GM18502 (cell line): Measurements from ENCODE around the gene CAMSAP1.

Experiments
- ATAC-seq: cut with Tn5 transposase; IDR thresholded peaks from one replicate; pipeline ENCODE4 v1.9.1; 2021; ENCODE audit warnings: mild to moderate bottlenecking; ENCODE audit not compliant: unreplicated experiment, poor library complexity

Gene CAMSAP1

DNA sequence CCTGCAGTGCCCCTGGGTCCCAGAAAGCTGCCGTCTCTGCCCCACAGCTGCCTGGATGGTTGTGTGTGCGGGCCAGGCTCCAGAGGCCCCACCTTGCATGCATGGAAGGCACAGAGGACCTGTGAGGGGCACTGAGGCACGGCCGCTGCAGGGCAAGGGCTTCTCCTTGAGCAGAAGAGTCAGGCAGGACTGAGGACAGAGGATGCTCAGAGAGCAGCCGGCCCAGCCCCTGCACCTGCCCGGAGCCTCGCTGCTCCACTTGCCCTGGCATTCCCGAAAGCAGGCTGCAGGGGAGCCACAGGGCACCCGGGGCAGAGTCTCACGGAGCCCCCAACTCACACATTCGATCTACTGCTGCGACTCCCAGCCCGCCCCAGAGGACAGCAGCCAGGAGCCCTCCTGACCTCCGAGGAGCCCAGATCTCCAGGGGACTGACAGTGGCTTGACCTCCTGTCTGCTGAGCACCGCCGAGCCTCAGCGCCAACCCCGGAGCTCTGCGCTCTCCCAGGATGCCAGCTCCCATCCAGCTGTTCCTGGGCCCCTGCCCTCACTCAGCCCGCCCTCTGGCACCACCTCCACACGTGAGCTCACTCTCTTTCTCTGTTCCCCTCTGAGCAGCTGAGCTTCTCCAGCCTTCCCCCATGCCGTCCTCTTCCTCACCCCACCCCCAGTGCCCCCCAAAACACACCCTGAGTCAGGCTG, 110.4 kb downstream of the CAMSAP1 start:
- no peak for ATAC-seq

DNA sequence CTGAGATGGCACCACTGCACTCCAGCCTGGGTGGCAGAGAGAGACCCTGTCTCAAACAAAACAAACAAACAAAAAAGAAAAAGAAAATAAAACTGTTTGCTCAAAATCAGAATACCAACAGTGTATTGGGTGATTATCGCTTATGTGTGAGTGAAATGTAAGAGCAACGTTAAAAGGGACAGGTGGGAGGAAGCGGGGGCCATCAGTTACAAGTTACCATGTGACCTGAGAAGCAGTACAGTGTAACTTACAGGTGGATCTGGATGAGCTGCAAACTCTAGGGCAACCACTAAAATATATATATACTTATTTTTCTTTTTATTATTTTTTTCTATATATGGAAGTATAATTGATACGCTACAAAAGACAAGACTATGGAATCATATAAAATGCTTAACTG, 112.0 kb downstream of the CAMSAP1 start:
- no peak for ATAC-seq

DNA sequence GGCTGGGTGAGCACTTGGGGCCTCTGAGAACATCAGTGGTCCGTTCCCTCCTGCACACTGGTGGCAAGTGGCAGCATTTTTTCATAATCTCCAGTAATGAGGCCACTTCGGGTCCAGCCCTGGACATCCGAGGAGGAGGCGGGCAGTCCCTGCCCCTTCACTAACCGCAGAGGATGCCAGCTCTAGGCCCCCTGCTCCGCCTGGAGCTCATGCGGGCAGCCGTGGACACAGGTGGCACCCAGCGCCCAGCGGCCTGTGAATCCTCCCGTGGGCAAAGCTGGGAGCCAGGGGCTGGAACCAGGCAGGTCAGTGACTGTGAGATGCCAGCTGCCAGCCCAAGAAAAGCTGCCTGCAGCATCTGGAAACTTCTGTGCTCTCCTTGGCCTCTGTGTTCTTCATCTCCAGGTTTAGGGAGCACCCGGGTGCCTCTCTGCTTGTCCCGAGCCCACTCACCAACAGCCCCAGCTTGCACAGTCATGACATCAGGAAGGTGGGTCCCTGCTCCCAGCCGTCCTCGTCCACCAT, 112.9 kb downstream of the CAMSAP1 start:
- no peak for ATAC-seq

DNA sequence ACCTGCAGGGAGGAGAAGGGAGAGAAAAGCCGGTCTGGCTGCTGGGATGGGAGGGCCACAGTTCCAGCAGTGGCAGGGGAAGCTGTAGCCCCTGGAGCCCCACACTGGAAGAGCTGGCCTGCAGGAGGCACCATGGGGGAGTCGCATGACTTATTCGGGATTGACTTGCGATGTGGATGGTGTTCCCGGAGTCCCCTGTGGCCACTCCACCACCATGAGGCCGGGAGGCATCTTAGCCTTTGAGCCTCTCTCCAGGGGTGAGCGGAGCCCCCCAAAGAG, 113.3 kb downstream of the CAMSAP1 start:
- ATAC-seq: no peak

DNA sequence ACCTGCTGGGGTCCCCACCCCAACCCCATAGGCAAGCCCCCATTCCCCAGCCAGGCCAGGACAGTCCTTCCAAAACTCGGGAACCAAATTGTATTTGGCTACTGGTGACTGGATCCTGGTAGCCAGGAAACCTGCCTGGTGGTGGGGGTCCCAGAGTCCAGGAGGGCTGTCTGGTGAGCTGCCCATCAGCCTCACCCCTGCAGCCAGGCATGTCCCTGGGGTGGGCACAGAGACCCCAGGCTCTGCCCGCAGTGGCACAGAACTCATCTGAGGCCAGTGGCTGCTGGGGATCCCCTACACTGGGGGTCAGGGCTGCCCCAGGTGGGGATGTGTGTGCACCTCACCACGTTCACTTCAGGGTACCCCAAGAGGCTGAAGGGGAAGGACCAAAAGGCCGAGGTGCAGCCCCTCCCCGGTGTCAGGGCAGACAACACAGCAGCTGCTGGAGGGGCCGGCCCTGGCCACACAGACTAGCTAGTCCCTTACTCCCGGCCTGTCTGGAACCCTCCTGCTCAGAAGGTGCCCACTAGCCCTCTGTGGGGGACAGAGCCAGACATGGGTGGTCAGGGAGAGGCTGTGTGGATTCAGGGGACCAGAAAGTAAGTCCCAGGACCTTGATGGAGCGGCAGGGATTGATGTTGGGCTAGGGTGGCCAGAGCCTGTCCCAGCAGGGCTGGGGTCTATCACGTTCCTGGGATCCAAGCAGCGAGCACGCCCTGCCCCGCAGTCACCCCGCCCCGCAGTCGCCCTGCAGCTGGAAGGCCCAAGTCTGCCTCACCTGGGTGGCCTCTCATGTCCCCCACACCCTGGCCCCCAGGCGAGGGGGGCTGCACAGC, 113.9 kb downstream of the CAMSAP1 start:
- no peak for ATAC-seq

DNA sequence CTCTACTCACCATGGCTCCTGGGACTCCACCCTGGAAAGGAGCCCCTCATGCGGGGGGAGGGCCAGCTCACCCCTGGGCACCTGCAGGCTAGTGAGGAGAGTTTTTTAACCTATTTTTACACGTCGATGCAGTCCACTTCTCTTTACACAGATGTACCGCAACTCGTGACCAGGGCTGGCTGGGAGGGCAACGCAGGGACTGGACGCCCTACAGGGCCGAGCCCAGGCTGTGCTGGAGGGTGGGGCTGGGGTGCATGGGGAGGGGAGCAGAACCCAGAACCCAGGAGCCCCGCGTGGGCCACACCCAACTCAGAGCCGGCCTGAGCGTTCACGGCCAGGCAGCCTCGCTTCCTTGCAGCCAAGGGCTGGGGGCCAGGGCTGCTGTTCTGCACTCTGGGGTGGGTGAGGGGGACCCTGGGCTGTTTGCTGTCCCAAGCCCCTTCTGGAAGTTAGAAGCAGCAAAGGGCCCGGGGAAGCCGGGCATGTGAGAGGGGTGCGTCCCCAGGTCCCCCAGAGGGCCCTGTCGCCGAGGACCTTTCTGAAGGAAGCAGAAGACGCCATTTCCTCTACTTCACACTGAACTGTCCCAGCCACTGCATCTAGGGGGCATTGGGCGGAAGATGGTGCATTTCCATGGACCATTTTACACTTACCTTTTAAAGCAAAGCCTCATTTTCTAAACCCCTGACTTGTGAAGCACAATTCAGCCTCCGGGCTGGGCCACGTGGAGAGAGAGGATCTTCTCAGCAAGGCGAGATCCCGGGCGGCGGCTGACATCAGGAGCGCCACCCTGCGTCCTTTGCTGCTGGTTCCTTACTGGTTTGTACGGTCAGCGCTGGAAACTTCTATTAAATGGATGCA, 114.8 kb downstream of the CAMSAP1 start:
- ATAC-seq: no peak

DNA sequence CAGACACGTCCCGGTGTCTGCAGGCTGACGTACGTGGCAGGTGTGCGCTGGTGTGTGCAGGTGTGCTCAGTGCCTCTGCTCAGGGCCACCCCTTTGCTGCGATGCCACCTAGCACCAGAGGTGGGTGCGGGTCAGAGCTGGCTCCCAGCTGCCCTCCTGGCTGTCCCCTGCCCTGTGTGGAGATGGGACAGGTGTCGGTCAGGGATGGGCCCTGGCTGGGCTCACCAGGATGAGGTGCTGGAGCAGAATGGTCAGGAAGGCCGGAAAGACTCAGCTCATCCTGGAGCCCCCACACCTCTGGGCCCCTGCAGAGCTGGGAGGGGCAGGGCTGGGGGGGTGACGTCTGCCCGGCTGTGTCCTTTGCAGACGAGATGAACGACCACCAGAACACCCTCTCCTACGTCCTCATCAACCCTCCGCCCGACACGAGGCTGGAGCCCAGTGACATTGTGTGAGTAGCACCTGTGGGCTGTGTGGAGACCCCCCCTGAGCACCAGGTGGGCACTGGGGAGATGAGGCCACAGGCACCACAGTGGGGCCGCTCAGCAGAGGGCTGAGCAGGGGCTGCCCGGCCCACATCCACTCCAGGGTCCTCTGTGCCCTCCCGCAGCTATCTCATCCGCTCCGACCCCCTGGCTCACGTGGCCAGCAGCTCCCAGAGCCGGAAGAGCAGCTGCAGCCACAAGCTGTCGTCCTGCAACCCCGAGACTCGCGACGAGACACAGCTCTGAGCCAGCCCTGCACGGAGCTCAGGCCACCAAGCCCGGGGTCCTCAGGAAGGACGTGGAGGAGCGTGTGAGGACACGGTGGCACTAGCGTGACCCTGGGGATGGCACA, 115.7 kb downstream of the CAMSAP1 start:
- no peak for ATAC-seq

DNA sequence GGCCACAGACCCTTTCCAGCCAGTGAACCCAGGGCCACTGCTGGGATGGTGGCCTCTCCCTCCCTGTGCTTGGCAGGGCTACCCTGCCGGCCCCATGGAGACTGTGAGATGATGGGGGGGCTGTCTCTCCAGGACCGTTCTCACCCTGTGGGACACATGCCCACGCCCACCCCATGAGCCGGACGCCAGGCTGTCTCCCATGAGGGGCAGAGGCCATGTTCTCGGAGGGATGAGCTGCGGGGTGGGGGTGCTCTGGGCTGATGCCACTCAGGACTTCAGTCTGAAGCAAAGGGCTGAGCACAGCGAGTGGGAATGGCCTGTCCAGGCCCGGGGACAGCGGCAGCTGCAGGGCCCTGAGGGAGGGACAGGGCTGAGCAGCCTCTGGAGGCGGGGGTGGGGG, 116.5 kb downstream of the CAMSAP1 start:
- ATAC-seq: no peak

DNA sequence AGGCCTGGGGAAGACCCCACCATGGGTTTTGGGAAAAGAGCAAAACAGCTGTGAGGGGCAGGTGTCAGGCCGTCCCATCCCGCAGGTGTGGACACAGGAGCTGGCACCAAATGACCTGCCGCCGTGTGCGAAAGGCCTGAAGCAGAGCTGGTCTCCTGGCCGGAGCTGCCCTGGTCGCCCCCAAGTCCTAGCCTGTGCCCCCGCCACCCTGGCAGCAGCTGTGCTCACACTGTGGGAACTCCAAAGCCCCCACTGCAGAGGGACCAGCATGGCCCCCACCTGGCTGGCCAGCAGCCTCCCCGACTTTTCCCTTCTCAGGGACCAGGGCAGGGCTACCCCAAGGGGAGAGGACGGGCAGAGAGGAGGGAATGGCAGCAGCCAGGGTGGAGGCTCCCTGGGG, 117.0 kb downstream of the CAMSAP1 start:
- ATAC-seq: no peak

DNA sequence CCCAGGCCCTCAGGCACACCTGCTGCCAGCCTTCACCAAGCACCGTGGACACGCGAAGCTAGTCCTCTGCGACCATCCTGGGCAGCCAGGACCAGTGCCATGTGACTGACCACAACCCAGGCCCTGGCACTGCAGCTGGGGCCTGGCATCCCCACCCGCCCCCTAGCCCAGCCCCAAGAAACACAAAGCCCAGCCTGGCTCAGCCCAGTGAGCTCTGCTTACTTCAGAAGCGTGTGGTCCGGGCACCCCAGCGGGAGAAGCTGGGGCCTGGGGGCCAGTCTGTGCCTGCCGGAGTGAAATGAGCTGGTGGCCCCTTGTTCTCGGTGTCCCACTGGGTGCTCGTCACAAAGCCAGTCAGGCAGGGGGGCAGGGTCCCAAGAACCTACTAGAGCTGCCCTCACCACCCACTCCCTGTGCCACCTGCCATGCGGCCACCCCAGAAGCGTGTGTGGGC, 117.5 kb downstream of the CAMSAP1 start:
- no peak for ATAC-seq

DNA sequence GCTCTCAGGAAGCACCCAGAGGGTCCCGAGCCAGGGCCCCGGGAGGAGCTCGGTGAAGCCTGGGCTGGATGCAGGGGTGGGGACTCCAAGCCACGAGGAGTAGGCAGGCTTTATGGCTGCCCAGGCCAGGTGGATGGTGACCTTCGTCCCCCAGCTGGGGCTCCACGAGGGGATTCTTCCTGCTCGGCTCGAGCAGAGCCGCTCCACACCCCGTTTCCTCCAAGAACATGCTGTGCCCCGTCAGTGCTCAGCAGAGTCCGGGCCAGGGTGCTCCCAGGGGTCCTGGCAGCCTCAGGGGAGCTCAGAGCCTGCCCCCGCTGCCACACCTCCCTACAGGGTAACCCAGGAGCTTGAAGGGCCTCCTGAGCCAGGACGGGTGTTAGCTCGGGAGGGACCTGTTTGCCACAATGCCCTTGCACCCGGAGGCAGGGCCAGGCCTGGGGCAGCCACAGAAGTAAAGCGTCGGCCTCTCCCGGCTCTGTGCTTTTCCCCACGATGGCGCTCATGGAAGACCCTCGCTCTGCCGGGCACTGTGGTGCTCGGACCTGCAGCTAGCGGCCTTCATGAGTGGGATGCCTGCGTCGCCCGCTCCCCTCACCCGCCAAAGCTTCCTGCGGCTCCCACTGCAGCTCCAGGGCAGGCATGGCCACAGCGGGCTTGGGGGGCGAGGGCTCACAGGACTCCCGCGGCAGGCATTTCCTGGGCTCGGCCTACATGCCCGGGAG, 118.6 kb downstream of the CAMSAP1 start:
- ATAC-seq: no peak

DNA sequence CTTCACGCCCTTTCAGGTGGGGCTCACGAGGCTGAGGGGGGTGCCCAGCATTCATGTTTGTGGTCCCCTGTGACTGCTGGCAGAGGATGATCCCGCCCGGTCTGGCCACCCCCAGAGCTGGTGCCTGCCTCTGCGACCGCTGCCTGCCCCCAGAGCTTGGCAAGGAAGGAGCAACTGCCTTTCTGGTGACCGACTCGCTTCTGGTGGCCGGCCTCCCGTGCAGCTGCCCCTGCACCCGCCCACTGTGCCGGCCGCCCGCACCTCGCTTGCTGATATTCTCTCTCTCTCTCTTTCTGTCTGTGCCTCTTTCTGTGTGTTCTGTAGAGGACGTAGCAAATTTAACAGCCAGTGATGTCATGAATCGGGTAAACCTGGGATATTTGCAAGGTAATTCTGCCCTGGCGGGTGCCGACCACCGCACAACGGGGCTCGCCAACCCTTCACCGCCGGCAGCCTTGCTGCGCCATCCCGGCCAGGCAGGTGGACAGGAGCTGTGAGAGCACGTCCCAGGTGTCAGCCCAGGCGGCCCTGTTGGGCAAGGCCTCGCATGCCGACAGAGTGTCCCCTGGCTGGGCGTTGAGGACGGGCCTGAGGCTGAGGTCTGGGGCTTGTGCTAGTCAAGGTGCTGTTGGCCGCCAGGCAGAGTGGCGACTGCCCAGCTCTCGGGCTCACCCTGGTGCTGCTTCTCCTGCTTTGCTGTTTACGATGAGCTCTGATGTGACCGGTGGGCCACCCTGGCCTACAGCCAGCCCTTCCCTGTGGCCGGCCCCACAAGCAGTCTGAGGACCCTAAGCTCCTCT, 119.4 kb downstream of the CAMSAP1 start:
- ATAC-seq: no peak

DNA sequence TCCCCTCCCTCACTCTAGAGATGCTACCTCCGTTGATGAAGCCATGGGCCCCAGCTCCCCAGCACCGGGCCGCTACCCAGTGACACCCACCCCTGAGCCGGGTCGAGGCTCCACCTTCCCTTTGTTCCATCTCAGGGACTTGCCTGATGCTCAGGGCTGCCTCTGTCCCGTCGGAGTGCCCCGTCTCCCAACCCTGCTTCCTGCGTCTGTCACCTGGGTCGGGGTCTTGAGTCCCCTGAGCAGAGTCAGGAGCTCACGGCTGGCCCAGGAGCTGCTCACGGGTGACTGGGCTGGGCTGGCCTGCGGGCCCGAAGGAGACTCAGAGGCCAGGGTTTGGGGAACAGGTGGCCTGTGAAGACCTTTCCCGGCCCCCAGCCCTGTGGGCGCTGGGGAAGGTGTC, 120.0 kb downstream of the CAMSAP1 start:
- no peak for ATAC-seq

DNA sequence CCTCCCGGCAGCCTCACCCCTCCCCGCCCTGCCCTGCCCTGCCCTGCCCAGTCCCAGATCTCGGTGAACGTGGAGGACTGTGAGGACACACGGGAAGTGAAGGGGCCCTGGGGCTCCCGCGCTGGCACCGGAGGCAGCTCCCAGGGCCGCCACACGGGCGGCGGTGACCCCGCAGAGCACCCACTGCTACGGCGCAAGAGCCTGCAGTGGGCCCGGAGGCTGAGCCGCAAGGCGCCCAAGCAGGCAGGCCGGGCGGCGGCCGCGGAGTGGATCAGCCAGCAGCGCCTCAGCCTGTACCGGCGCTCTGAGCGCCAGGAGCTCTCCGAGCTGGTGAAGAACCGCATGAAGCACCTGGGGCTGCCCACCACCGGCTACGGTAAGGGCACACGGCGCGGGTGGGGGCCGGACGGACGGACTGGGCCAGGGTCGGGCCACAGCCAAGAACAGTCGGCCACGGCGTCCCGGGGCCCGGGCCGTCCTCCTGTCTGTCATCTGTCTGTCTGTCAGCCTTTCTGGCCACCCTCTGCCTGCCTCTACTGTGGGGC, 121.1 kb downstream of the CAMSAP1 start:
- ATAC-seq: no peak

DNA sequence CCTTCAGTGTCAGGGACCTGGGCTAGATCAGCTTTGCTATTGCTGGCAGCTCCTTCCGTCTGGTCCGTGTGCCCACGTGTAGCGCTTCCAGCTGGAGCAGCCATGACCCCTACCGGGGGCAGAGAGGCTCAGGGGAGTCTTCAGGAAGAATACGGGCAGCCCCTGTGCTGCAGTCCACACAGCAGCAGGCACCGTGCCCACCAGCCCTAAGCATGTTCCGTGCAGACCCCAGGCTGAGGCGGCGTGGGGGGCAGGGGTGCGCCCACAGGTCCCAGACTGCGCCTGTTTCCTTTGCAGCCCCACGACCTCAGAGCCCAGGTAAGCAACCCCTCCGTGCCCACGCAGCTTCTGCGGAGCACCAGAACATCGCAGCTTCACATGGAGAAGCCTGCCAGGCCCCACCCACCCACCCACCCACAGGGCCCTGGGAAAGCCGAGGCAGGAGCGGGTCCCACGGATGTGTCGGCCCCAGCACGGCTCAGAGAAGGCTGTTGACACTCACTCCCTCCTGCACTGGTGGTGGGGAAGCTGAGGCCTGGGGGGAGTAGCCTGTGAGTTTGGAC, 122.3 kb downstream of the CAMSAP1 start:
- no peak for ATAC-seq

DNA sequence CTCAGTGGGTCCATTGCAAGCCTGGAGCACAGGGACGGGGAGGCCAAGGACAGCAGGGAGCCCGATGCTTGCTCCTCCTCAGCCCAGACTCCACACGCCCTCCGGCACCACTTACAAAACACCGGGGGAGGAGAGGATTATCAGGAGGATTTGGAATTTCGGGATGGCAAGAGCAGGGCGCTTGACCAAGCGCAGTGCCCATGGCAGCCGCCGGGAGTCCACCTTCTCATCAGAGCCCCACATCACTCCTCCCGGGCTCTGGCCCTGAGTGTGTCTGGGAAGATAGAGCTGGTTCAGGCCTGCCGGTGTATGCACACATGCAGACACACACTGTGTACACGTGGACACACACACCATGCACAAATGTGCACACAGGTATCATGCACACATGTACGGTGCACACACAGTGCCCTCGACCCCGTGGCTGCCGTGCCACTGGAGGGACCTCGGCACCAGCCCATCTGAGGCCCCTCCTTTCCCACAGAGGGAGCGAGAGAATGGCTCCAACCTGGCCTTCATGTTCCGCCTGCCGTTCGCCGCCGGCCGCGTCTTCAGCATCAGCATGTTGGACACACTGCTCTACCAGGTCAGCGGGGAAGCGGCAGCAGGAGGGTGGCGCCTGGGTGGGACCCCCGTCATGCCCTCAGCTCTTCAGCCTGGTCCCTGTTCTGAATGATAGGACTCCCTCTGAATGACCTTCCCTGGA, 123.7 kb downstream of the CAMSAP1 start:
- no peak for ATAC-seq

DNA sequence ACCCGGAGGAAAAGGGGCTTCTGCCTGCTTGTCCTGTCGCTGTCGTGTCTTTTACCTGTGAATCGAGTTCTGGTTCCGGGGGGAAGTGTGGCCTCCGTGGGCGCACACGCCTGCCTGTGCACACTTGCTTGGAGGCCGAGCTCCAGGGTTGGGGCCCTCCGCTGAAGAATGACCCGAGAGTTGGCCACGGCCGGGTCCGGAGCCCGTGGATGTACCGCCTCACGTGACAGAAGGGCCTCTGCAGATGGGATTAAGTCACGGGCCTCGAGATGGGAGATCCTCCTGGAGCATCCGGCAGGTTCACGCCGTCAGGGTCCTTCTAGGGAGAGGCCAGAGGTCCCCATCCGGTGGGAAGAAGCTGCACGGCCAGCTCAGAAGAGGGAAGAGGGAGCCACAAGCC, 124.4 kb downstream of the CAMSAP1 start:
- ATAC-seq: no peak
